CD4-positive, alpha-beta T cell treated with Interleukin-15 for 4 hours (primary cell): ENCODE results near the gene GSN.

Experiments
- DNase-seq: peaks from one replicate; pipeline ENCODE4 v3.0.0-alpha.2; 2020; ENCODE audit warnings: low spot score

The GSN gene

GRCh38 chr9:121246821-121247561 lies 21.0 kb upstream of the GSN start:
- DNase-seq, result no peak

- no peak for DNase-seq
These were observed 18.4 kb upstream of the GSN start for GRCh38 chr9:121249563-121249962.

DNA sequence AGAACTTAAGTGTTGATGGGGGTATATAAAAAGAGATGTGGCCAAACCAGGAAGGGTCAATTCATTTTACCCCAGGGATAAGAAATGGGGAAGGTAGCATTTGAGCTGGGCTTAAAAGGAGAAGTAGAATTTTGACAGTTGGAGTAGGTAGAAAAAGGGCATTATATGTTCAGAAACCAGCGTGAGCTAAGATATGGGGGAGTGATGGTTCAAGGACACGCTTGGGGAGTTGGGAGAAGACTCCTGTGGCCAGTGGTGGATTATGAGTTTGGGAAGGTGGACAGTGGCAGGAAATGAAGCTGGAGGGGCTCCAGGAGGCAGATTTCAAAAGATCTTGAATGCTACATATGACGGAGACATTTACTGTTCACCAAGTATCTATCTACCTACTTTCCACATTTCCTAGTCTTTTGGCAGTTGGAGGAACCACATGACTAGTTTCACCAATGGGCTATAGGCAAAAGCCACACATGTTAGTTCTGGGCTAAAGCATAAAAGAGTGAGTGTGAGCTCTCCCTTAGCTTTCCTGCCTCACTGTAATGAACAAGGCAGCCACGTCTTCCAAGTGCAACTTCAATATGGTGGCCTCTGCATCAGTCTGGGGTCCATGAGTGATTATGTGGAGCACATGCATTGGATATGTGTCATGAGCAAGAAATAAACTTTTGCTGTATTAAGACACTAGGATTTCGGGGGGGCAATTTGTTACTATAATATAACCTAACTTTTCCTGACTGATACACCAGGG lies 15.7 kb upstream of the GSN start:
- no peak for DNase-seq

DNA sequence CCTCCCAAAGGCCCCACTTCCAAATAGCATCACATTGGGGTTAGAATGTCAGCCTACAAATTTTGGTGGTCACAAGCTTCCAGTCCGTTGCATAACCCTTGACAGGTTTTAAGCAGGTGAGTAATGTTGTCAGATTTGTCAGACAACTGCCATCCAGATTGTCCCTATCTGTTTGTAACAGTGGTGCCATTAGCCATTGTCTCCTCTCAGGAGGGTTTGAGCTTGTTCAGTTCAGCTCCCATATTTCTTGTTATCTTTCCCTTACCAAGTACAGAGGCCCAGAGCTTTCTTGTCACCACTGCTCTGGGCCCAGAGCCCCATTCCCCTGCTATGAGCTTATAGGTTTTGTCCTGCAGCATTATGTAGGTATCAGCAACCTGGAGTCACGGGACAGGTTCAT lies 14.8 kb upstream of the GSN start:
- DNase-seq, result no peak

GRCh38 chr9:121253821-121254501 lies 14.0 kb upstream of the GSN start:
- no peak for DNase-seq

DNA sequence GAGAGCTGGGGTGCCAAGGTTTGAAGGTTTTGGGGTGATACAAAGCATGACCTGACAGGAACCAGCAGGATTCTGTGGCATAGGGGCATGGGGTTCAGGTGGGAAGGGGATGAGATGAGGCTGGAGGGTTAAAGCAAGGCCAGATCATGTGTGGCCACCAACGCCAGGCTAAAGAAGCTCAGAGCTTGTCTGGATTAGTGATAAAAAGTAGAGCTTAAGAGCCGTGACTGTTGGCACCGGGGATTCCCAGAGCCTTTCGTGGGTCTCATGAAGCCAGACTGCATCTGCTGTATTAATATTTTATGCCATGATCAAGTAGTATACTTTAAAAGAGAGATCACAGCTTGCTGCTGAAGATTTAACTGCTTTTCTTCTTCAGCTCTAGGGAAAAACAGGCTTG lies 8.5 kb upstream of the GSN start:
- no peak for DNase-seq

- DNase-seq, result no peak
These were observed 8.0 kb upstream of the GSN start for GRCh38 chr9:121259935-121260334.

DNA sequence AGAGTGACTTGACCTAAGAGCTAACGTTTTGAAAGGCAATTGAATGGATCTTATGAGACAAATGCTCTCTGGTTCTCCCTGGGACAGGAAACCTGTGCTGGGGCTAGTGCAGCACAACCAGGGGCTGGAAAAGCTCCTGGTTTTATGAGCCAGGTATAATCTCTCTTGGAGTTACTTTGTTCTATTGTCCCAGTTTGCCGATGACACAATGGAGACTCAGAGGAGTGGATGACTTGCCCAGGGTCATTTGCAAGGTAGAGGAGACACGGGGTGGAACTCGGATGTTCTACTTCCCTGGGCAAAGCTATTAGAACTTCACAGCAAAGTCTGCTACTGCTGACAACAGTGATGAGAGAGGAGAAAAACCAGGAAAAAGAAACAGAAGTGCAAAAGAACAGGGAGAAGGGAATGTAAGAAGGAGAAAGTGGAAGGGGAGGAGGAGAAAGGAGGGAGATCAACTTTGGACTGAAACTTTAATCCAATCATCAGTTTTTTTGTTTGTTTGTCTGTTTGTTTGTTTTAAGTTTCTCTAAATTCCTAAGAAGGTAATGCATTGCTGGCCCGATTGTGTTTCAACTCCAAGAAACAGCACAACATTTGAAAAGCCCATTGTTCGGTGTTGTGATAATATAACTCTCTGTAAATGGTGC lies 7.4 kb upstream of the GSN start:
- no peak for DNase-seq

GRCh38 chr9:121261107-121261460 lies 6.9 kb upstream of the GSN start:
- no peak for DNase-seq

DNA sequence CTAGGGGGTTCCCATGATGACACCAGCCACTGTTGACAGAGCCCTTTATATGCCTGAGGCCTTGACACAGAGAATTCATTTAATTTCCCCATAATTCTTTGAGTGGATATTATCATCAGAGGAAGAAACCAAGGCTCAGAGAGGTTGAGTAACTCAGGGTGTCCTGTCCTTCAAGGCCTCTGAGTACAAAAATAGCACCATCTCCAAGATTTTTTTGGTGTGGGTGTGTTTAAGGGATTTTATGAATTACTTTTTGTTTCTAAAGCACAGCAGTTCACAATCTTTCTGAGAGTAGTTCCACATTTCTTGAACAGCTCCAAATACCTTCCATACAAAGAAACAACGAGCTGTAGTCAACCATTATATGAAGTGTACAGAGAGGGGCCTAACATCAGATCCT lies 6.2 kb upstream of the GSN start:
- no peak for DNase-seq

- no peak for DNase-seq
These were observed 5.5 kb upstream of the GSN start for GRCh38 chr9:121262423-121262822.

GRCh38 chr9:121262953-121263352 lies 5.0 kb upstream of the GSN start:
- no peak for DNase-seq

DNA sequence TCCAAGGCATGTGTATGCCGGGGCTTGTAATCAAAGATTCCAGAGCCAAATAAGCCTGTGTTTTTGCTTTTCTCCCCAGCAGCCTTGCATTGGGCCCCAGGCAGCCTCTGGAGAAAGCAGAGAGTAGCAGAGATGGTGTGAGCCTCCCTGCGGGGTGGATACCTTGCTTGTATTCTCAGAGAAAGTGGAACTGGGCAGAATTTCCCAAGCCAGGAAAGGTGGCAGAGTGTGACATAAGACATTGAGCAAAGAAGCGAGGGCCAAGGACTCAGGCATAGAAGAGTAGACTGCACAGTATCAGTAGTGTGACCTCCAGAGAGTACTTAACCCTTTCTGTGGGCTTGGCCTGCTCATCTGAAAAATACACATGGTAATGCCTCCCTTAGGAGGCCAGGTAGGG lies 1.6 kb upstream of the GSN start:
- no peak for DNase-seq

DNA sequence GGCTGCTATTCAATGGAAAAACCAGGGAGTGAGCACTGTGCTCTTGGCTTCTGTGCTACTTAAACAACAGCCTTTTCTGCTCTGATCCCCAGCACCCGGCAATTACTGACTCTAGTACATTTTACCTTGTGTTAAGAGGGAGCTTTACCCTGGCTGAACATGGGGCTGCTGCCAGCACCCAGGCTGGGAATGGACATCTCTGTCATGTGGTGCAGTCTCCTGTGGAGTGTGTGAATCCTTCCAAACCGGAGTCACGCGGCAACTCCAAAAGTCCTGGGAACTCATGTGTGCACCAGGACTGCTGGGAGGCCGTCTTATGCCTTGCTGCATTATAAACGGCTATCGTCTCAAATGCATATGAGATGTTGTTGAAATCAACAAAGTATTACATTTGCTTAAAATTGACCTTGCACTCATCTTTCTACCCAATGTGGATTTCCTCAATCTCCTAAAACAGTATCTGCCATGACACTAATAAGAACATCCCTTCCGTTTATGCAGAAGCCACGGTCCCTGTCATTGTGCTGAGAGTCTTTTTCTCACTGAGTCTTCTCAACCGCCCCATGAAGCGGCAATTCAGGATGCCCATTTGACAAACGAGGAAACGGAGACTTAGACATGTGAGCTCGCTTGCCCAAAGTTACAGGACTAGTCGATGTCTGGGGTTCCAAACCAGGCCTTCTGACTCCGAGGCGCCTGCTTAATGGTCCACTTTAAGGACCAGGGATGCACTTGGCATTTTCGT lies 884 bp upstream of the GSN start:
- DNase-seq, result no peak

DNA sequence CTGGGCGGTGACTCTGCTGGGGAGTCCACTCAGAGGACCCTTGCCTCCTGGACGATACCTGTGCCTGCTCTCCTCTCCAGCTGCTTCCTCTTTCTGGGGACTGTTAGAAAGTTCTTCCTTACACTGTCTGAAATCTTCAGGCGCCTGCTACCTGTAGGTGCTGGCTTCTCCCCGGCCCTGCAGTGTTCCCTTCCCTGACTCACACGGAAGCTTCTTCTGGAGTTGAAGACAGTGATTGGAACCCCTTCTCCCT lies 562 bp downstream of the GSN start:
- no peak for DNase-seq

GRCh38 chr9:121268851-121269641 lies 1.1 kb downstream of the GSN start:
- DNase-seq, result no peak

GRCh38 chr9:121269642-121270254 lies 1.8 kb downstream of the GSN start:
- DNase-seq, result no peak

DNA sequence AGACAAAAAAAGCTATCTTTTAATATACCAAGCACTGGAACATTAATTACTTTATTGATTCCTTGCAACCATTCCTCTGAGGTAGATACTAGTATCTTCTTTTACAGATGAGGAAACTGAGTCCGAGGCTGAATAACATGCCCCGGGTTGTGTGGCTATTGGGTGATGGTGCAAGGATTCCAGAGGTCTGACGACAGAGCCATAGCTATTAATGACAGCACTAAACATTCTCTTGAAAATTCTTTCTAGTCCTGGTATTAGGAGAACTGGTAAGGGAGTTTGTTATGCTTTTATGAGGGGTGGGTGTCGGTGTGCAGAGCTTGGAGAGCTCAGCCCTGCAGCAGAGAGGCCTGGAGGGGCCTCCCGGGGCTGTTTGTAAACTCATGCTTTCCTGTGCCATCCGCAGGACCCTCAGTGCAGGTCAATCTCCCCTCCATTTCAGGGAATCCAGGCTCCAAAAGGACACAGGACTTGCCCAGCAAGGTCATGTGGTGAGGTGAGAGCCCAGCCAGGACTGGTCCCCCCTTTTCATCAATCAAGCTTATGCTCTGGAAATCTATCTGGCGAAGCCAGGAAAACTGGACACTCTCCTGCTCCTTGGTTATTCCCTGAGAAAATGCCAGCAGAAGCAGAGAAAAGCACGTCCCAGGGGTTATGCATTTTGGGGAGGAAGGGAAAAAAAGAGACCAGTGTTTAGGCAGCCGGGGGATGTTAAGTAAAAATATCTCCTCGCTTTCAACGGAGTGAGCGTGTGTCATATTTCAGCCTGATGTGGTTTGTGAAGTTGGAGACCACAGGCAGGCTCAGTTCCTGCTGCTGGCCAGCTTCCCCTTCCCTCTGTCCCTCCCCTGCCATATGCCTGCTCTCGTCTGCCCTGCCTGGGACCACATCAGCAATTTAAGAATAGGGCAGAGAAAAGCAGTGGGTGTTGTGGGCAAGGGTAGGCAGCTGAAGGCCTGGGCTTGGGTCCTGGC lies 3.7 kb downstream of the GSN start:
- no peak for DNase-seq

DNA sequence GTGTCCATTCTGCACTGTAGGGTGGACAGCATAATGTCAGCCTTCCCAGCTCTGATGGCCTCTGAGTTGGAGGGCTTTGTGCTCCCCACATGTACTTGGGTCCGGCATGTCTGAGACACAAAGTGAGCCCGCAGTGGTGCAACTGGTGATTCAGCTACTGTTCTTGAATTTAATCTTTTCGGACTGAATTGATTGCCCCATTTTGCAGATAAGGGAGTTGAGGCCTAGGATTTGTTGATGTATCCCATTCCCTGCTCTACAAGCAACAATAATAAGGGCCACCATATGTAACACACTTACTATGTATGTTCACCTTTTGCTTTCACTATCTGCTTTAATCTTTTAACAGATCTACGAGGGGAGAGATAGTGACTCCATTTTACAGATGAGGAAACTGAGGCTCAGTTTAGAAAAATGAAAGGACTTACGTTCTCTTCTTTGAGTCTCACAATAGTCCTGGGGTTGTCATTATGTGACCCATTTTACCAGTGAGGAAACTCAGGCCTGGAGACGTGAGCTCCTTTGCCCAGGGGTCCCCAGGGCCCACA lies 4.5 kb downstream of the GSN start:
- DNase-seq, result no peak
